HG03095 (cell line): Measurements from ENCODE around the gene DTNBP1.

Source experiments
- ATAC-seq: cut with Tn5 transposase; IDR thresholded peaks from one replicate; pipeline ENCODE4 v1.9.1; 2021; ENCODE audit warnings: moderate library complexity; ENCODE audit not compliant: unreplicated experiment

Gene DTNBP1

DNA sequence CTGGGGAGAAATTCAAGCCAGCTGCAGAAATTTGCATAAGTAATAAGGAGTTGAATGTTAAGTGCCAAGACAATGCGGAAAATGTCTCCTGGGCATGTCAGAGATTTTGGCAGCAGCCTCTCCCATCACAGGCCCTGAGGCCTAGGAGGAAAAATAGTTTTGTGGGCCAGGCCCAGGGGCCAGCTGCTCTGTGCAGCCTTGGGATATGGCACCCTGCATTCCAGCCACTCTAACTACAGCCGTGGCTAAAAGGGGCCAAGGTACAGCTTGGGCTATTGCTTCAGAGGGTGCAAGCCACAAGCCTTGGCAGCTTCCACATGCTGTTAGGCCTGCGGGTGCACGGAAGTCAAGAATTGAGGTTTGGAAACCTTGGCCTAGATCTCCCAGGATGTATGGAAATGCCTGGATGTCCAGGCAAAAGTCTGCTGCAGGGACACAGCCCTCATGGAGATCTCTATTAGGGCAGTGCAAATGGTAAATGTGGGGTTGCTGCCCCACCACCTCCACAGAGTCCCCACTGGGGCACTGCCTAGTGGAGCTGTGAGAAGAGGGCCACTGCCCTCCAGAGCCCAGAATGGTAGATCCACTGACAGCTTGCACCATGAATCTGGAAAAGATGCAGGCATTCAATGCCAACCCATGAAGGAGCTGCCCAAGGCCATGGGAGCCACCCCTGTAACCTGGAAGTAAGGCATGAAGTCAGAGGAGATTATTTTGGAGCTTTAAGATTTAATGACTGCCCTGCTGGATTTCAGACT lies 126.5 kb downstream of the DTNBP1 start:
- no peak for ATAC-seq

DNA sequence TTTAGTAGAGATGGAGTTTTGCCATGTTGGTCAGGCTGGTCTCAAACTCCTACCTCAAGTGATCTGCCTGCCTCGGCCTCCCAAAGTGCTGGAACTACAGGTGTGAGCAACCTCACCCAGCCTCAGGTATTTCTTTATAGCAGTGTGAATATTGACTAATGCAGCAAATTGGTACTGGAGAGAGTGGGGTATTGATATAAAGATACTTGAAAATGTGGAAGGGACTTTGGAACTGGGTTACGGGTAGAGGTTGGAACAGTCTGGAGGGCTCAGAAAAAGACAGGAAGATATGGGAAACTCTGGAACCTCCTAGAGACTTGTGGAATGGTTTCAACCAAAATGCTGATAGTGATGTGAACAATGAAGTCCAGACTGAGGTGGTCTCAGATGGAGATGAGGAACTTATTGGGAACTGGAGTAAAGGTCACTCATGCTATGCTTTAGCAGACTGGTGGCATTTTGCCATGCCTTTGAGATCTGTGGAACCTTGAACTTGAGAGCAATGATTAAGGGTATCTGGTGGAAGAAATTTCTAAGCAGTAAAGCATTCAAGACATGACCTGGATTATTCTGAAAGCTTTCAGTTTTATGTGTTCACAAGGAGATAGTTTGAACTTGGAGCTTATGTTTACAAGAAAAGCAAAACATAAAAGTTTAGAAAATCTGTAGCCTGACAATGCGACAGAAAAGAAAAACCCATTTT lies 127.2 kb downstream of the DTNBP1 start:
- ATAC-seq, result no peak

- ATAC-seq, result no peak
Observed at GRCh38 chr6:15534974-15535373, 127.9 kb downstream of the DTNBP1 start.

DNA sequence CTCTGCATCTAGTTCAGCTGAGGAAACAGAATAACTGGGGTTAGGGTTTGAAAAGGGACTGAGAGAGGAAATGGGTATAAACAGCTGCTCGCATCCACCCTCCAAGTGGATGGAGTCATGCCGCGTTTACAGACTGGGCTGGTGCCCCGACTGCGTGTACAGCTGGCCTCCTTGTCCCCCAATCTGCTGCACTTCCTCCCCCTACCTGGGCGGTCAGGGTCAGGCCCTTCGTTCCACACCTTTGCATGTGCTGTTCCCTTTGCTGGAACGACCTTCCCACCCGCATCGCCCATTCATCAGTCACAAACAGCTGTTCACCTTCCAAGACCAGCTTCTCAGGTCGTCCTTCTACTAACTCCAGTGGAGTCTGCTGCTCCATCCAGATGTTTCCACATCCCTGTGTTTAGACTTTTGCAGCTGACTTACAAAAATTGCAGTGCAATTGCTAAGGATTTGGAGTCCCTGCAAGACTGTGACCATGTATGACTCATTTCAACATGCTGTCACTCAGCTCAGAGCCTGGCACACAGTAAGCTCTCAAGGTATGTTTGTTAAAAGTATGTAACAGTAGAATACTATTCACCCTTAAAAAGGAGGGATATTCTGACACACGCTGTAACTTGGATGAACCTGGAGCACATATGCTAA lies 129.3 kb downstream of the DTNBP1 start:
- no peak for ATAC-seq

- ATAC-seq, result no peak
Observed at GRCh38 chr6:15531973-15532372, 130.9 kb downstream of the DTNBP1 start.

DNA sequence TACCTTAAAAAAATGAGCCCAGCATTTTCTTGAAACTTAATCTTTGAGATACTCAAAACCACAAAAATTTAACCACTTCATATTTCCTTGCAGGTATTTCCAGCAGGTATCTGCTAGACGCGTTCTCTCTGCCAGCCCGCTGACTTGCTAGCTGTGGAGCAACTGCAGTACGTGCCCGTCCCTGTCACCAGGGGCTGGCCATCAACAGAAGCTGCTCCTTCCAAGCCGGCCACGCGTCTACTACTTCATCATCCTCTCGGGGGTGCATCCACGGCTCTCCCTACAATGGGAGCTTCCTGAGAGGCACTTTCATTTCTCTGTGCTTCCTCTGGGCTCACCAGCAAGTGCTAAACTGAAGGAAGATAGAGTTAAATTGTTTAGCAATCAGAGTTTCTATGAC lies 132.4 kb downstream of the DTNBP1 start:
- ATAC-seq, result no peak

GRCh38 chr6:15528870-15529269 lies 134.0 kb downstream of the DTNBP1 start:
- no peak for ATAC-seq

DNA sequence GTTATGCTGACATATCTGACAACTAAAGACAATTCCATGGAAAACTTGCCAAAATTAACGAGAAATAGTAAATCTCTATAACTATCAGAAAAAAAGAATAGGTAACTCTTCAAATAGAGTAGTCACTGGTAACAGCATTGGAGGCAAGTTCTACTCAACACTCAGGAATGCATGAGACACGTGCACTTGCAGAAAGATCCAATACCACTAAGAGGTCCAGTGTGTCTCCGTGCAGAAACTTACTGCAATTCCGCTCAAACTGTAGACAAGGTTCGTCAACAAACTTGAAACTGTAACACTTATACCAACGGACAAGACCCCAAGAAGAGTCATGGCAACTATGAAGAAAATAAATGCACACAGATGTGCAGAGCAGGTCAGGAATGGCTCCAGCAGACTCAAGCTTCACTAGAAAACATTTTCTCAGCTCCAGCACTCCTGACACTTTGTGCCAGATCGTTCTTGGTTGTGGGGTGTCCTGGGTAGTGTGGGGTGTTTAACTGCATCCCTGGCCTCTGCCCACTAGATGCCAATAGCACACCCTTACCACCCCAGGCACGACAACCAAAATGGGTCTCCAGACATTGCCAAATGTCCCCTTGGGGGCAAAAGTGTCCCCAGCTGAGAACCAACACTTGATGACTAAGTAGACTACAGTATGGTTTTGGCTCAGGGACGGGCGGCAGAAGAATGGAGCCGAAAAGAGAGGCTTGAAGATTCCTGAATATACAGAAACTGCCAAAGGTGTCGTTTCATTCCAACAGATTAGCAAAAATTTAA lies 134.8 kb downstream of the DTNBP1 start:
- no peak for ATAC-seq

DNA sequence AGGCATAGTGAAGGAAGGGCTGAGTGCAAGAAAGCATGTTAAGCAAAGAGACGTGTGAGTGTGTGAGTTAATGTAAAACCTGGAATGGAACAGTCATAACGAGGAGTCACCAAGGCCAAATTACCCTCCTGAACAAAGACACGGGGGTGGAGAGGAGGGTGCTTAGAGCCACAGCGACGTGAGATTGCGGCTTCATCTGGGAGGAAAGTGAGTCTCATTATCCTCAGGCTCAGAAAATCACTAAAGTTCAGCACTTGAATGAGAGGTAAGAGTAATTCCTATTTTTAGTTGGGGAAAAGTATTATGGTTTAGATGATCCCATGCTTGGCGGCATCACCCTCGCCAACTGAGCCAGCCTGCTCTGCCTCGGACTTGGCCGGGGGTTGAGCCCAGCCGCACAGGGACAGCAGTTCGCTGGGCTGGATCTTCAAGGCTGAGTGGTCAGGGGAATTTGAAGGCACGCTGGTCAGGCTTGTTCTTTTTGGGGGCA lies 136.6 kb downstream of the DTNBP1 start:
- peak; percentile 58 for ATAC-seq

DNA sequence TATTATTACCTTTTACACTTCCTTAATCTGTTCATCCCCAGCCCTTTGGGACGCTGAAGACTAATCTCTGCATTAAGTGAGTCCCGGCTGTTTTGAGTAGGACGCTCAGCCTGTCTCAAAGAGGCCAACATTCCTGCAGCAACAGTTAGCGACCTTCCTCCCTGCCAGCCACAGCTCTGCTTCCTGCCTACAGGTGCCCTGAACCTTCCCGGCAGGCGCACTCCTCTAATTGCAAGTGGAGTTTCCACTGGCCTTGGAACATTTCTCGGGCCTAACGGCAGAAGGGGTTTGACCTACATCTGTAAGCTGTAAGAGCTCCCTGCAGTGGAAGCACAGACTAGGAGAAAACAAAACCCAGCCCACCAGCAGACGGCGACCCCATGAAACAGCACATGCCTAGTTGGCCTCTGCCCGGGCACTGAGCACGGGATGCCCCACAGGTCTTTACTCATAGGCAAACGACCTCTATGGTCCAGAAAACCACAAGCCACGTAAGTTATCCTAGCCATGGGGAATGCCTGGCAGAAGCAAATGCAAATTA lies 137.9 kb downstream of the DTNBP1 start:
- no peak for ATAC-seq

GRCh38 chr6:15523679-15524630 lies 138.9 kb downstream of the DTNBP1 start:
- ATAC-seq, result no peak

GRCh38 chr6:15522856-15523529 lies 139.8 kb downstream of the DTNBP1 start:
- ATAC-seq, result no peak

DNA sequence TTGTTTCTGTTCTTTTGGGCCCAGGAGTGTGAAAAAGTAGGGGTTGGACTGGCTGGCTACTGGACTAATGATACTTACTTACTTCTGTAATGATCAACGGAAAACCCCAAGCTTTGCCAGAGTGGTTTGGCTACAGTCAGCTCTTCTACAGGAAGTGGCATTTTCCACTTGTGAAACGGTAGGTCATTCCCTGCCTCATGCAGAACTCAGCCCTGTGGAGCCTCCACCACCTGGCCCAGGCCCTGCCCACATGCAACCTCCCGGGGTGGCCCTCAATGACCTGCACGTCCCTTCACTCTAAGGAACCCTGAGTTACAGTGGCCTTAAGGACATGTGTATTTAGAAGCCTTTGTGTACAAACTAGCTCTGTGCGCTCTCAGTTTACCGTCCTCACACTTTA lies 140.4 kb downstream of the DTNBP1 start:
- no peak for ATAC-seq

DNA sequence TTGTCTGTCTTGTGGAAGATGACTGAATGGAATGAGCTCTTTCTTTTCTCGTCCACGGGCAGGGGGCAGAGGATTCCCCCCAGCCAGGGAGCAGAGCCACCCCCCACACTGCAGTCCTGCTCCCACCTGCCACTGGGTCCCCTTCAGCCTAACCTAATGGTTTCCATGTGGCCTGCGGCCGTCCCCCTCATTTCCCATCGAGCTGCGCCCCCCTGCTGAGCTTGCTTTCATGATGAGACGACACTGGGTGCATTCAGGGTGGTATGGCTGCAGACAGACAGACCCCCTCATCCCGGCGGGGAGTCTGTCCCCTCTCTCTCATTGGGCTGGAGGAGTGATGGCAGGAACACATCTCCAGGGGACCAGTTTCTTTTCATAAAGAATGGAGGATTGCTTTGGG lies 140.8 kb downstream of the DTNBP1 start:
- ATAC-seq, result no peak

DNA sequence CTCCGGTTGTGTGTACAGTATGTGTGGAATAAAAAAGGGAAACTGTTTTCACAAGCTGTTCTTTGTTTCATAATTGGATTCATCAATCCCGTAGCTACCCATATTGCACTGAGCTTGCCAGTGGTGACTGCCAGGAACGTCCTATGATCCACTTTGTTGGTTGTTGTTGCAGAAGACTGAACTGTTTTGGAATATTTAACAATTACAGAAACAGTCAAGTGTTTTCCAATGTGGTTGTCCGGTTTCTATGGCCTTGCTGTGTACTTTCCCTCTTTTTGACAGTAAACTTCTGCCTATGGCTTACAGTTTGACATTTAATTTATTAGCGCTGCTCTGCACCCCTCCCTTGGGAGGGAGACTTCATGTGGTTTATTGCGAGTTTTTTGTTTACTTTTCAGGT lies 141.2 kb downstream of the DTNBP1 start:
- no peak for ATAC-seq

- ATAC-seq, result no peak
Observed at GRCh38 chr6:15520626-15521203, 142.1 kb downstream of the DTNBP1 start.

DNA sequence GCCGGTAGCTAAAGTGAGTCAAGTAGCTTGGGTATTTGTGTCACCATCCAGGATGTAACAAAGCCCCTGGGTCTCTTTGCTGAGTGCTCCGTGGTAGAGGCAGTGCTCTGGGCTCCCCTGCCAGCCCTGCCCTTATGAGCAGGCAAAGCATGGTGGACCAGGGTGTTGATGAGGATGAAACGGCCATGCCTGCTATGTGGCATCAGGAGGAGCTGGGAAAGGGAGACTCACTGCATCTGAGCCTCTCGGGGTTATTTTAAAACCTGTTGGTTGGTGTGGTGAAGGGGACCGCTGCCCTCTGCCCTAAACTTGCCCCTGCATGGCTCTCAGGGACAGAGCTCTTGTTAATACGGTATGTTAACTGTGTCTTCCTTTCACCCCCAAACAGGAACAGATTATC lies 143.1 kb downstream of the DTNBP1 start:
- ATAC-seq, result no peak

DNA sequence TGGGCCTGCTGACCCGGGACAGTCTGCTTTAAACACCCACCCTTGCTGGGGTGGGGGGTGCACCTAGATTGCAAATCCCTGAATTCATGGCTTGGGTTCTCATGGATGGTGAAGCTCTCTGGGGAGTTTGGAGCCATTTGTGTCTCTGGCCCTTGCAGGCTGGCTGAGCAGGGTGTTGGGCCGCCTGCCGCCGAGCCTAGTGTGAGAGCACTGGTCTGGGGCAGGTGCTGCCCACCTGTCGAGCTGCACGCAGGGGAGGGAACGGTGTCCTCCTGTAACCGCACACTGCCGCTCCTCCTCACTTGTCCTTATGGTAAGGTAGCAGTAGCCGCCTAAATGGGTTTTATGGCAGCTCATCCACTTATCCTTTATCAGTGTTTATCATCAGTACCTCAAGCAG lies 143.9 kb downstream of the DTNBP1 start:
- ATAC-seq, result no peak

GRCh38 chr6:15518057-15518456 lies 144.8 kb downstream of the DTNBP1 start:
- no peak for ATAC-seq
